HepG2 (cell line): ENCODE results near the gene MTO1. TPM values are rescaled to one million over a fixed set of nuclear protein-coding genes. Genes with fewer than 3 reads are reported as not detected.

Source experiments
- AGO1 ChIP-seq: fragments of 200-400 bp; formaldehyde crosslinking; IDR thresholded peaks from 2 replicates; pipeline ENCODE4 v1.6.1; 2017; ENCODE audit warnings: mild to moderate bottlenecking, low read depth, low read length, moderate library complexity; ENCODE audit not compliant: poor library complexity, severe bottlenecking
- ATF7-NPFF ChIP-seq: sonication (generic); formaldehyde crosslinking; IDR thresholded peaks from 2 replicates; pipeline ENCODE4 v1.8.1; 2023; ENCODE audit warnings: mild to moderate bottlenecking, low read depth, missing genetic modification reagents, moderate library complexity
- CHCHD3 ChIP-seq: sonication (generic); formaldehyde crosslinking; IDR thresholded peaks from 2 replicates; pipeline ENCODE4 v1.8.0; 2022; ENCODE audit warnings: mild to moderate bottlenecking, missing genetic modification reagents, moderate library complexity
- MTA3 ChIP-seq: sonication (generic); formaldehyde crosslinking; IDR thresholded peaks from 2 replicates; pipeline ENCODE4 v1.4.0; 2020; ENCODE audit warnings: missing genetic modification reagents
- NR1H2 ChIP-seq: sonication (generic); formaldehyde crosslinking; IDR thresholded peaks from 2 replicates; pipeline ENCODE4 v1.8.1; 2022; ENCODE audit warnings: low read depth, missing genetic modification reagents, borderline replicate concordance
- PATZ1 ChIP-seq: sonication (generic); formaldehyde crosslinking; IDR thresholded peaks from 2 replicates; pipeline ENCODE4 v1.4.0; 2020; ENCODE audit warnings: missing genetic modification reagents
- RBFOX2 ChIP-seq: fragments of 200-400 bp; formaldehyde crosslinking; IDR thresholded peaks from 2 replicates; pipeline ENCODE4 v1.6.1; 2017; ENCODE audit warnings: low read depth, mild to moderate bottlenecking, low read length
- SP140L ChIP-seq: sonication (generic); formaldehyde crosslinking; IDR thresholded peaks from 2 replicates; pipeline ENCODE4 v1.4.0; 2020; ENCODE audit warnings: missing genetic modification reagents, borderline replicate concordance
- SRSF1 ChIP-seq: fragments of 200-400 bp; formaldehyde crosslinking; optimal IDR thresholded peaks from 2 replicates; pipeline ENCODE3; 2017; ENCODE audit warnings: mild to moderate bottlenecking, low read depth, low read length, moderate library complexity
- STAT5B ChIP-seq: sonication (generic); formaldehyde crosslinking; IDR thresholded peaks from 2 replicates; pipeline ENCODE4 v1.4.0; 2020; ENCODE audit warnings: missing genetic modification reagents
- YEATS2 ChIP-seq: sonication (generic); formaldehyde crosslinking; IDR thresholded peaks from 2 replicates; pipeline ENCODE4 v1.4.0; 2020; ENCODE audit warnings: missing genetic modification reagents, borderline replicate concordance
- ZNF451 ChIP-seq: sonication (generic); formaldehyde crosslinking; IDR thresholded peaks from 2 replicates; pipeline ENCODE4 v1.5.0; 2020; ENCODE audit warnings: mild to moderate bottlenecking, missing genetic modification reagents
- ZNF530 ChIP-seq: sonication (generic); formaldehyde crosslinking; IDR thresholded peaks from 2 replicates; pipeline ENCODE4 v1.5.0; 2020; ENCODE audit warnings: low read depth, mild to moderate bottlenecking, missing genetic modification reagents
- ZNF546 ChIP-seq: sonication (generic); formaldehyde crosslinking; conservative IDR thresholded peaks from 2 replicates; pipeline ENCODE4 v1.8.1; 2023; ENCODE audit warnings: mild to moderate bottlenecking, missing genetic modification reagents
- ZNF720 ChIP-seq: sonication (generic); formaldehyde crosslinking; IDR thresholded peaks from 2 replicates; pipeline ENCODE4 v1.4.0; 2020; ENCODE audit warnings: missing genetic modification reagents
- ZNF839 ChIP-seq: sonication (generic); formaldehyde crosslinking; IDR thresholded peaks from 2 replicates; pipeline ENCODE4 v1.4.0; 2020; ENCODE audit warnings: missing genetic modification reagents, mild to moderate bottlenecking, borderline replicate concordance
- polyA plus RNA-seq, 8 experiments: library from polyadenylated mRNA; depleted of rRNA in 3 of 8; stranded (reverse) in 7 of 8; unstranded in 1 of 8; fragments of >200 nt; fragmentation: Illumina TruSeq in 4 of 8; extraction: Trizol in 4 of 8; gene quantifications; 2 replicates each; pipeline versions ENCODE4 v1.2.1 to v1.2.3, GENCODE V29; 2011 to 2016; ENCODE audit warnings: low read depth in 4 of 8, missing spikeins in 1 of 8, mixed read lengths in 1 of 8; ENCODE audit not compliant: insufficient read depth in 1 of 8
- total RNA-seq, 5 experiments: library from RNA; depleted of rRNA; stranded (reverse); fragments of >200 nt; fragmentation: Illumina TruSeq; extraction: Trizol; gene quantifications; 2 replicates each; pipeline ENCODE4 v1.2.3, GENCODE V29; 2016; ENCODE audit warnings: low read depth in 1 of 5
- TF ChIP-seq, protein P1 (sequence below): sonication (generic); IDR thresholded peaks from 2 replicates; pipeline ENCODE4 v1.6.1; 2016; ENCODE audit warnings: low read depth, borderline replicate concordance
- TF ChIP-seq, protein P2 (sequence below), 2 experiments: fragments of 450-650 bp in 1 of 2; sonication (generic) in 1 of 2; formaldehyde crosslinking in 1 of 2; IDR thresholded peaks; 2 replicates each; pipeline versions ENCODE4 v1.6.1 to v1.8.0; 2016 to 2022; ENCODE audit warnings: antibody characterized with exemption in 1 of 2, mild to moderate bottlenecking in 1 of 2, missing genetic modification reagents in 1 of 2

The MTO1 gene
- total and polyA plus RNA-seq, 2 of the 13 experiments (the other 11 are each of a cell fraction or from before 2014, with no cell fraction given): 21.1 to 45.3 TPM

GRCh38 chr6:73521351-73521985, 59.9 kb downstream of the MTO1 start (continued):
- no peak for TF ChIP-seq NR1H2
- TF ChIP-seq MTA3 (CRISPR knock-in tag): no peak
- TF ChIP-seq AGO1: no peak
- no peak for TF ChIP-seq STAT5B (CRISPR knock-in tag)
- peak; percentile 12 for TF ChIP-seq SRSF1
- no peak for TF ChIP-seq ZNF546 (CRISPR knock-in tag)
- TF ChIP-seq ZNF839: no peak
- TF ChIP-seq ZNF720: no peak
- TF ChIP-seq PATZ1 (CRISPR knock-in tag): no peak
- TF ChIP-seq CHCHD3 (CRISPR knock-in tag): no peak
- no peak for TF ChIP-seq ZNF530 (CRISPR knock-in tag)
- TF ChIP-seq, protein P1, sequence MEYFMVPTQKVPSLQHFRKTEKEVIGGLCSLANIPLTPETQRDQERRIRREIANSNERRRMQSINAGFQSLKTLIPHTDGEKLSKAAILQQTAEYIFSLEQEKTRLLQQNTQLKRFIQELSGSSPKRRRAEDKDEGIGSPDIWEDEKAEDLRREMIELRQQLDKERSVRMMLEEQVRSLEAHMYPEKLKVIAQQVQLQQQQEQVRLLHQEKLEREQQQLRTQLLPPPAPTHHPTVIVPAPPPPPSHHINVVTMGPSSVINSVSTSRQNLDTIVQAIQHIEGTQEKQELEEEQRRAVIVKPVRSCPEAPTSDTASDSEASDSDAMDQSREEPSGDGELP: no peak
- TF ChIP-seq RBFOX2: peak; percentile 20
- TF ChIP-seq ZNF451 (CRISPR knock-in tag): no peak; the same call in 1 of the 2 replicates
- peak; percentile 69; the same call in 1 of the 2 replicates for TF ChIP-seq ATF7-NPFF (CRISPR knock-in tag)
- TF ChIP-seq SP140L (CRISPR knock-in tag): no peak
- TF ChIP-seq, protein P2, sequence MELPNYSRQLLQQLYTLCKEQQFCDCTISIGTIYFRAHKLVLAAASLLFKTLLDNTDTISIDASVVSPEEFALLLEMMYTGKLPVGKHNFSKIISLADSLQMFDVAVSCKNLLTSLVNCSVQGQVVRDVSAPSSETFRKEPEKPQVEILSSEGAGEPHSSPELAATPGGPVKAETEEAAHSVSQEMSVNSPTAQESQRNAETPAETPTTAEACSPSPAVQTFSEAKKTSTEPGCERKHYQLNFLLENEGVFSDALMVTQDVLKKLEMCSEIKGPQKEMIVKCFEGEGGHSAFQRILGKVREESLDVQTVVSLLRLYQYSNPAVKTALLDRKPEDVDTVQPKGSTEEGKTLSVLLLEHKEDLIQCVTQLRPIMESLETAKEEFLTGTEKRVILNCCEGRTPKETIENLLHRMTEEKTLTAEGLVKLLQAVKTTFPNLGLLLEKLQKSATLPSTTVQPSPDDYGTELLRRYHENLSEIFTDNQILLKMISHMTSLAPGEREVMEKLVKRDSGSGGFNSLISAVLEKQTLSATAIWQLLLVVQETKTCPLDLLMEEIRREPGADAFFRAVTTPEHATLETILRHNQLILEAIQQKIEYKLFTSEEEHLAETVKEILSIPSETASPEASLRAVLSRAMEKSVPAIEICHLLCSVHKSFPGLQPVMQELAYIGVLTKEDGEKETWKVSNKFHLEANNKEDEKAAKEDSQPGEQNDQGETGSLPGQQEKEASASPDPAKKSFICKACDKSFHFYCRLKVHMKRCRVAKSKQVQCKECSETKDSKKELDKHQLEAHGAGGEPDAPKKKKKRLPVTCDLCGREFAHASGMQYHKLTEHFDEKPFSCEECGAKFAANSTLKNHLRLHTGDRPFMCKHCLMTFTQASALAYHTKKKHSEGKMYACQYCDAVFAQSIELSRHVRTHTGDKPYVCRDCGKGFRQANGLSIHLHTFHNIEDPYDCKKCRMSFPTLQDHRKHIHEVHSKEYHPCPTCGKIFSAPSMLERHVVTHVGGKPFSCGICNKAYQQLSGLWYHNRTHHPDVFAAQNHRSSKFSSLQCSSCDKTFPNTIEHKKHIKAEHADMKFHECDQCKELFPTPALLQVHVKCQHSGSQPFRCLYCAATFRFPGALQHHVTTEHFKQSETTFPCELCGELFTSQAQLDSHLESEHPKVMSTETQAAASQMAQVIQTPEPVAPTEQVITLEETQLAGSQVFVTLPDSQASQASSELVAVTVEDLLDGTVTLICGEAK (IDR thresholded peaks at IDR 0.05): no peak
- TF ChIP-seq, protein P2 (CRISPR knock-in tag; IDR thresholded peaks at IDR 0.05): 0 out of 2 replicates have a peak, but pooled peaks have one; percentile 25
- no peak for TF ChIP-seq YEATS2 (CRISPR knock-in tag)
